Esophagus squamous epithelium (tissue), 5 donors: Measurements from ENCODE around the gene CNTD1. TPM values are rescaled to one million over a fixed set of nuclear protein-coding genes. Genes with fewer than 3 reads are reported as not detected.

Source experiments
- DNase-seq: peaks from one replicate; lab custom pipeline; 2025; lab: John Stamatoyannopoulos, UW
- H3K27ac ChIP-seq, 4 donors: fragments of 200-600 bp; sonication (generic); one replicate each; pipeline ENCODE4 v1.5.1; 2016 to 2019; ENCODE audit warnings: mild to moderate bottlenecking in 1 of 4
- H3K27me3 ChIP-seq, 4 donors: fragments of 200-600 bp; sonication (generic); 1 replicate in 3 of 4; 2 replicates in 1 of 4; pipeline versions ENCODE4 v1.5.1 to v1.6.0; 2017 to 2021; ENCODE audit warnings: antibody characterized with exemption in 1 of 4
- H3K36me3 ChIP-seq, 3 donors: fragments of 200-600 bp; sonication (generic); one replicate each; pipeline ENCODE4 v1.5.1; 2016 to 2019
- H3K4me1 ChIP-seq, 3 donors: fragments of 200-600 bp; sonication (generic); one replicate each; pipeline ENCODE4 v1.5.1; 2017 to 2019
- H3K4me3 ChIP-seq, 4 donors: fragments of 200-600 bp; sonication (generic); 1 replicate in 3 of 4; 2 replicates in 1 of 4; pipeline ENCODE4 v1.5.1; 2016 to 2019; ENCODE audit warnings: mild to moderate bottlenecking in 2 of 4, moderate library complexity in 1 of 4
- H3K9me3 ChIP-seq, 3 donors: fragments of 200-600 bp; sonication (generic); one replicate each; pipeline ENCODE4 v1.5.1; 2016 to 2019
- POLR2A ChIP-seq, 4 donors: fragments of 450-650 bp; IDR thresholded peaks; one replicate each; pipeline ENCODE4 v1.6.1; 2017; ENCODE audit warnings: antibody characterized with exemption in 4 of 4, mild to moderate bottlenecking in 4 of 4, moderate library complexity in 3 of 4
- WGBS, 2 donors: methylation state at CpG; one replicate each; pipeline ENCODE4 v1.1.5; 2018; 5-methylcytosine and 5-hydroxymethylcytosine counted together
- intact Hi-C: fragments of 100-400 bp; cut with DNase I; formaldehyde crosslinking; loops from one replicate; pipeline ENCODE4 v1.15.0; 2022
- total RNA-seq, 4 donors: library from RNA; depleted of rRNA; stranded (reverse); fragments of >200 nt; gene quantifications; one replicate each; pipeline ENCODE4 v1.1.0, GENCODE V29; 2016
- TF ChIP-seq, protein P1 (sequence below), 6 experiments: fragments of 450-650 bp in 4 of 6; fragments of 200-600 bp in 2 of 6; sonication (generic) in 2 of 6; IDR thresholded peaks; one replicate each; pipeline ENCODE4 v1.5.1; 2016 to 2019; ENCODE audit warnings: antibody characterized with exemption in 6 of 6, mild to moderate bottlenecking in 4 of 6, moderate library complexity in 4 of 6
- donor health status: DM: yes; HTN: yes; CAD: no.

CNTD1 gene
- total RNA-seq, 4 donors from 2014 or later: not detected

DNA sequence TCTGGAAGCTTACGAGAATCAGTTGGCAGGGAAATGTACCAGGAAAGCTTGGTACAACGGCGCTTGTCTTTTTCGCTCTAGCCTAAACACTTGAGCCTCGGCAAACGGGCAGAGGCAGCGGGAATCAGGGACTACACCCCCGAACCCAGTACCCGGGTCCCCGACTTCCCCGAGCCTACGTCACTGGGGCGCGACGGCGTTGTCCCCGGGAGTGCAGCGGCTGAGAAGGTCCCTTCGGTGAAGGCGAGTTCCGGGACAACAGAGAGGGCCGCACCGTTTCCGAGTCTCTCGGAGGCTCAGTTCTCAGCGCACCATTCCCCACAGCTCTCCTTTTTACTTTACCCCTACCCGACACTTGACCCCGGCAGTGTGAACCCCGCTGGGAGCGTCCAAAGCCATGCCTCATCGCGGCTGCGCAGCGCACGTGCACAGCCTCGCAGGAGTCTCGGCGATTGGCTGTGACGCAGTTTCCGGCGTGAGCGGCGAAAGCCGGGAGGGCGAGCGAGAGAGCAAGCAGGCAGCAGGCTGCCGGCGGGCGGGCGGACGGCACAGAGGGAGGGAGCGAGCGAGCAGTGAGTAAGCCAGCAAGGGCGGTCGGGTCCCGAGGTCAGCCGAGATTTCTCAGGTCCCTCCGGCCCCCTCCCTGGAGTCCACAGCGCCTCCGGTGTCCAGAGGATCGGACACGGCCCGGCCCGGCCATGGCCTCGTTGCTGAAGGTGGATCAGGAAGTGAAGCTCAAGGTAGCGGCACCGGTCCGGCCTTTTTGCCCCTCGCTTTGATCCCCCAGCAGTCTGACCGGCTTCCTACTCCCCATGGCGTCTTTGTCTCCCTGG, 34.5 kb downstream of the CNTD1 start, which contains the start of gene PSME3:
Gene PSME3, plus strand, starts transcription at position 464 of the 833 bp plus-strand sequence. Its CDS starts 235 bp downstream, at position 699.
- WGBS, 2 donors: 0 to 1% methylated on average over 25 to 26 of the region's 71 CpGs
- peak in 3 of 4 donors; percentile 83 to 96 (median 93) for TF ChIP-seq POLR2A (IDR thresholded peaks at IDR 0.05)
- TF ChIP-seq, protein P1, sequence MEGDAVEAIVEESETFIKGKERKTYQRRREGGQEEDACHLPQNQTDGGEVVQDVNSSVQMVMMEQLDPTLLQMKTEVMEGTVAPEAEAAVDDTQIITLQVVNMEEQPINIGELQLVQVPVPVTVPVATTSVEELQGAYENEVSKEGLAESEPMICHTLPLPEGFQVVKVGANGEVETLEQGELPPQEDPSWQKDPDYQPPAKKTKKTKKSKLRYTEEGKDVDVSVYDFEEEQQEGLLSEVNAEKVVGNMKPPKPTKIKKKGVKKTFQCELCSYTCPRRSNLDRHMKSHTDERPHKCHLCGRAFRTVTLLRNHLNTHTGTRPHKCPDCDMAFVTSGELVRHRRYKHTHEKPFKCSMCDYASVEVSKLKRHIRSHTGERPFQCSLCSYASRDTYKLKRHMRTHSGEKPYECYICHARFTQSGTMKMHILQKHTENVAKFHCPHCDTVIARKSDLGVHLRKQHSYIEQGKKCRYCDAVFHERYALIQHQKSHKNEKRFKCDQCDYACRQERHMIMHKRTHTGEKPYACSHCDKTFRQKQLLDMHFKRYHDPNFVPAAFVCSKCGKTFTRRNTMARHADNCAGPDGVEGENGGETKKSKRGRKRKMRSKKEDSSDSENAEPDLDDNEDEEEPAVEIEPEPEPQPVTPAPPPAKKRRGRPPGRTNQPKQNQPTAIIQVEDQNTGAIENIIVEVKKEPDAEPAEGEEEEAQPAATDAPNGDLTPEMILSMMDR (IDR thresholded peaks at IDR 0.05): peak in 3 of 6 experiments; percentile 4 to 28 (median 22)
- Histone ChIP-seq H3K4me1 (peaks cover 0 to 31% (median 16%) of the 10 kb centered on the region in 3 donors), H3K27ac (peak within 1 kb of the TSS; percentile 82 to 92 (median 92)), H3K36me3 (peaks cover 0 to 34% (median 17%) of the 10 kb centered on the region in 3 donors), H3K27me3 (no peaks in the 10 kb centered on the region), H3K4me3 (peak within 1 kb of the TSS; percentile 91 to 95 (median 94)), H3K9me3 (no peaks in the 10 kb centered on the region)
- intact Hi-C loops: no loop called here
- peak; percentile 41 for DNase-seq

DNA sequence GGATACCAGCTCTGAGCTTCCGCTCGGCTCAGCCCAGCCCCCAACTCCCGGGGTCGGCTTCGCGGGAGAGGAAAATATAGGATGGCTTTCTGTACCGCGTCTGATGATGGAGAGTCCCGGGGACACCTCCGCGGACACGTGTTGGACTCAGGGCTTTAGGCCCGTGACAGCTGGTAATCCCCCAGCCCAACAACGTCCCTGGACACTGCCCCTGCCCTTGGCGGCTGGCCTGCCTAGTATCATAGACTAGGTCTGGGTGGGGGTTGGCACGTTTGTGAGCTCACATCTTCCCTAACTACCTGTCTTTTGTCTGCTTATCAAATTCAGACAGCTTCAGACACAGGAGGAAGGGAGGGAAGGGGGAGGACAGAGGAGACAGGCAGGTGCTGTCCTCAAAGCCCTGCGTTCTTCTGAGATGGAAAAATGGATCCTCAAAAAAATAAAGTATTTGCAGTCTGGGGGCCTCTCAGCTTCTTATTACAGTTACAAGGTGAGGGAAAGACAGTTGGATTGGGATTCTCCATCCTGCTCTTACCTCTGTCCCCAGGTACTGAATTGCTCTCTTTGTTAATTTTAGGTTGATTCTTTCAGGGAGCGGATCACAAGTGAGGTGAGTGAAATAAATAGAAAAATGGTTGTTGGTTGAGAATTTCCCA, 35.2 kb downstream of the CNTD1 start:
- no peaks in the 10 kb centered on the region for H3K9me3 ChIP-seq
- TF ChIP-seq, protein P1 (IDR thresholded peaks at IDR 0.05): no peak
- TF ChIP-seq POLR2A (IDR thresholded peaks at IDR 0.05): no peak
- peak overlapping the region; percentile 91 to 95 (median 94) for H3K4me3 ChIP-seq
- H3K36me3 ChIP-seq: peaks cover 5 to 42% (median 24%) of the 10 kb centered on the region in 3 donors
- no peak for DNase-seq
- WGBS, 2 donors: 6 to 12% methylated on average over 6 to 11 of the region's 18 CpGs
- intact Hi-C loops: no loop called here
- H3K27me3 ChIP-seq: no peaks in the 10 kb centered on the region
- peak overlapping the region; percentile 82 to 92 (median 92) for H3K27ac ChIP-seq
- peaks cover 0 to 31% (median 16%) of the 10 kb centered on the region in 3 donors for H3K4me1 ChIP-seq

DNA sequence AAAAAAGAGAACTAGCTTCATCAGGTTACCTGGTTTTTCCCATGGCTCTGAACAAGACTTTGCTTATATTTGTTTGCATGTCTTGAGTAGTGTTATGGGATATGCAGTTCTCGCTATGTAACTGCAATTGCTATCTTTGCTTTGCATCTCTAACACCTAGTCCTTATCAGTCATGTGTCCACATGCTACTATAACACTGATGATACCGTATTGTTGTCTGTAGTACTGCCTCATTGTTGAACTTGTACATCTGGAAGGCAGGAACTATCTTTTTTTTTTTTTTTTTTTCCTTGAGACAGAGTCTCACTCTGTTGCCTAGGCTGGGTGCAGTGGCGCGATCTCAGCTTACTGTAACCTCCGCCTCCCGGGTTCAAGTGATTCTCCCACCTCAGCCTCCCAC, 37.1 kb downstream of the CNTD1 start:
- DNase-seq: no peak
- WGBS, 2 donors: 93 to 94% methylated on average over 6 of the region's 6 CpGs
- intact Hi-C loops: no loop called here
- TF ChIP-seq, protein P1 (IDR thresholded peaks at IDR 0.05): no peak
- TF ChIP-seq POLR2A (IDR thresholded peaks at IDR 0.05): no peak
- no peak overlapping the region for H3K27ac ChIP-seq
- H3K27me3 ChIP-seq: no peaks in the 10 kb centered on the region
- no peak overlapping the region for H3K4me3 ChIP-seq
- peaks cover 8 to 60% (median 27%) of the 10 kb centered on the region in 3 donors for H3K36me3 ChIP-seq
- no peaks in the 10 kb centered on the region for H3K9me3 ChIP-seq
- peaks cover 0 to 31% (median 16%) of the 10 kb centered on the region in 3 donors for H3K4me1 ChIP-seq

DNA sequence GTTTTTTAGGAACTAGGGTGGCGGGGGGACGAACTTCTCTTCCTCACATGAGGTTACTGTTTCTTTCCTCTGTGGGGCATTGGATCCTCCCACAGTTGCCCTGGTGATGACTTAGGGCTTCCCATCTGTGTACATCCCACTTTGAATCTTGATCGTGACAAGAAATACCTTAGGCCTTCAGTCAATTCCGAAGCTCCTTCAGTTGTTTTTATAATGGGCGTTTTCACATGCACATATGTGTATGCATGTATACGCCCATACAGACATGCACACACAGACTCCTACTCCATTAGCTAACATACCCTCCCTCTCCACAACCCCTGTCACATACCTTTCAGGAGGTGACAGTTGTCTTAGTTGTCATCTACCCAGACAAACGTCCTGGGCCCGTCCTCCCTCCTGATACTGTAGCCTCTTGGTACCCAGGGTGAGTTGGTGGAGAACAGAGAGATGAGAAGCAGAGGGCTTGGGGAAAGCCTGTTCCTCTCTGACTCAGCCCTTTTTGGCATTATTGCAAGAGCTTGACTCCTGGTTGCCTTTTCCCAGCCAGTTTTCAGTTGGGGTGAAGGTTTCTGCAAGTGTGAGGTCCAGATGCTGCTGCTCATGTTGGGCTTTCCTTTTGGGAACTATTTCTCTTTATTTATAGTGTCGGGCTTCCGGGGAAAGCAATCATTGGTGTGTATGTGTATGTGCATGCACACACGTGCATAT, 43.5 kb downstream of the CNTD1 start:
- no peak for TF ChIP-seq POLR2A (IDR thresholded peaks at IDR 0.05)
- TF ChIP-seq, protein P1 (IDR thresholded peaks at IDR 0.05): no peak
- peaks cover 14 to 88% (median 37%) of the 10 kb centered on the region in 3 donors for H3K36me3 ChIP-seq
- H3K4me3 ChIP-seq: no peak overlapping the region
- intact Hi-C loops: loop anchor here (10.0 kb wide), 1 partner anchor 93 kb away; no protein-coding TSS in a partner anchor
- peaks cover 0 to 31% (median 8%) of the 10 kb centered on the region in 3 donors for H3K4me1 ChIP-seq
- H3K27me3 ChIP-seq: no peaks in the 10 kb centered on the region
- no peak overlapping the region for H3K27ac ChIP-seq
- no peak for DNase-seq
- no peaks in the 10 kb centered on the region for H3K9me3 ChIP-seq
- WGBS, 2 donors: 59 to 69% methylated on average over 11 of the region's 11 CpGs
